ENCODE results near the gene DTWD2. TPM values are rescaled to one million over a fixed set of nuclear protein-coding genes. Genes with fewer than 3 reads are reported as not detected.

DTWD2 gene
- total and polyA plus RNA-seq, 2 experiments from 2014 or later: 2.5 to 14.1 TPM

DNA sequence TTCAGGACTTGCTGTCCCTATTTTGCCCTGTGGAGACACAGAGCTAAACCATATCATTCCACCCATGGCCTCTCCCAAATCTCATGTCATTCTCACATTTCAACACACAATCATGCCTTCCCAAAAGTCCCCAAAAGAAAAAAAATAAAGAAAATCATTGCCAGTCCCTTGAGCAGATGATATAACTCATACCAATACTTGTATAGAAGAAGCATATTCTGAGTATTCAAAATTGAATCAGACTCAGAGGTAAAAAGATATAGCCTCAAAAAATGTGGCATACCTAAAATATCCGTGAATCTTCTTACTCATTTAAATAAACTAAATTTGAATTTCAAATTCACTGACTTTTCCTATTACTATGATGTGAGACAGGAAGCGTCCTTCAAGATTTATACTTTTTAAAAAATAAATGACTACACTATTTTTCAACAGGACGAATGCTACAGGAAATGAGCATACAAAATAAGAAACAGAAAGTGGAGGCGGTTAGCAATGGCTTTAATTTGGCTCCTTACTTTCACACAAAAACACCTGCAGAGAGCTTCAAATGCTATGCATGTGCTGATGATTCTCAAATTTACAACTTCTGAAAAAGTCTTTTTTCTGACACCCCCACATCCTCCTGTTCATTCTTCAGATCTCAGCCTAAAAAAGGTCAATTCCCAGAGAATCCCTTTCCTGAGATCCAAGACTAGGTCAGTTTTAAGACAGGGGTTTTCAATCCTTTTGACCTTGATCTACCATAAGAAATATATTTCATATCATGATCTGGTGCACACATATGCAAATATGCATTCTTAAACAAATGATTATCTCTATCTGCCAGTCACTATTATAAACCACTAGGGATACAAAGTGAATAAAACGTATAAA, 42.9 kb upstream of the DTWD2 start:
- no peak overlapping the region for H3K27ac ChIP-seq
- no peaks in the 10 kb centered on the region for H3K9me3 ChIP-seq (ENCODE audit: low read depth)
- no peak for DNase-seq (ENCODE audit: low spot score)
- TF ChIP-seq EZH2 (IDR thresholded peaks at IDR 0.05; ENCODE audit: borderline replicate concordance) (no peak), EZH2phosphoT487 (IDR thresholded peaks at IDR 0.05; ENCODE audit: low read depth, severe bottlenecking, unreplicated experiment) (no peak)
- TF ChIP-seq, protein P1, sequence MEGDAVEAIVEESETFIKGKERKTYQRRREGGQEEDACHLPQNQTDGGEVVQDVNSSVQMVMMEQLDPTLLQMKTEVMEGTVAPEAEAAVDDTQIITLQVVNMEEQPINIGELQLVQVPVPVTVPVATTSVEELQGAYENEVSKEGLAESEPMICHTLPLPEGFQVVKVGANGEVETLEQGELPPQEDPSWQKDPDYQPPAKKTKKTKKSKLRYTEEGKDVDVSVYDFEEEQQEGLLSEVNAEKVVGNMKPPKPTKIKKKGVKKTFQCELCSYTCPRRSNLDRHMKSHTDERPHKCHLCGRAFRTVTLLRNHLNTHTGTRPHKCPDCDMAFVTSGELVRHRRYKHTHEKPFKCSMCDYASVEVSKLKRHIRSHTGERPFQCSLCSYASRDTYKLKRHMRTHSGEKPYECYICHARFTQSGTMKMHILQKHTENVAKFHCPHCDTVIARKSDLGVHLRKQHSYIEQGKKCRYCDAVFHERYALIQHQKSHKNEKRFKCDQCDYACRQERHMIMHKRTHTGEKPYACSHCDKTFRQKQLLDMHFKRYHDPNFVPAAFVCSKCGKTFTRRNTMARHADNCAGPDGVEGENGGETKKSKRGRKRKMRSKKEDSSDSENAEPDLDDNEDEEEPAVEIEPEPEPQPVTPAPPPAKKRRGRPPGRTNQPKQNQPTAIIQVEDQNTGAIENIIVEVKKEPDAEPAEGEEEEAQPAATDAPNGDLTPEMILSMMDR (IDR thresholded peaks at IDR 0.05; ENCODE audit: poor library complexity): no peak
- H2AFZ ChIP-seq: no peak overlapping the region
- H3K36me3 ChIP-seq (replicated peaks; ENCODE audit: insufficient read depth, low read depth): no peaks in the 10 kb centered on the region
- 83% methylated on average over 5 of the region's 5 CpGs for WGBS (ENCODE audit: low lambda C conversion rate, missing lambda C conversion rate)
- no peaks in the 10 kb centered on the region for H3K9me2 ChIP-seq (replicated peaks; ENCODE audit: insufficient read depth)
- H4K20me1 ChIP-seq (ENCODE audit: insufficient read depth, poor library complexity, severe bottlenecking): no peaks in the 10 kb centered on the region
- no peaks in the 10 kb centered on the region for H3K4me1 ChIP-seq (ENCODE audit: insufficient read depth)
- no peak overlapping the region for H3K4me2 ChIP-seq
- H3K79me2 ChIP-seq: no peaks in the 10 kb centered on the region
- H3K4me3 ChIP-seq: no peak overlapping the region
- H3K27me3 ChIP-seq: no peaks in the 10 kb centered on the region

DNA sequence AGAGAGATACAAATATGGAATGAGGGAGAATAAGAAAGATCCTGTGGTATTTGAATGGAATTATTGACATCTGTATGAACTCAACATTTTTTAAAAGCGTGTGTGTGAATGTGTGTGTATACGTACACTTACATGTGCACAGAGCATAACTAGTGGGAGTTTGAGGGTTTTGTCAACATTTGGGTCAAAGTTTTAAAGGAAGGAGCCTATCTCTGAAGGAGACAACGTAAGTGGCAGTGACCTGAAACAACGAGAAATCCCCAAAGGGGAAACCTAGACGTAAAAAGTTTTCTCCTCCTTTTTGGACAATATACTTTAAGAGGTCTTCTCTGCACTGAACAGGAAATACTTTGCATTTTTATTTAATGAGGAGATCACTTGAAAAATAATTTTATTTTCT, 40.2 kb upstream of the DTWD2 start:
- H3K4me1 ChIP-seq (ENCODE audit: insufficient read depth): no peaks in the 10 kb centered on the region
- H4K20me1 ChIP-seq (ENCODE audit: insufficient read depth, poor library complexity, severe bottlenecking): no peaks in the 10 kb centered on the region
- no peak for TF ChIP-seq EZH2phosphoT487 (IDR thresholded peaks at IDR 0.05; ENCODE audit: low read depth, severe bottlenecking, unreplicated experiment)
- TF ChIP-seq, protein P1 (IDR thresholded peaks at IDR 0.05; ENCODE audit: poor library complexity): no peak
- TF ChIP-seq EZH2 (IDR thresholded peaks at IDR 0.05; ENCODE audit: borderline replicate concordance): no peak
- H3K4me3 ChIP-seq: no peak overlapping the region
- H2AFZ ChIP-seq: no peak overlapping the region
- no peaks in the 10 kb centered on the region for H3K79me2 ChIP-seq
- no peak for DNase-seq (ENCODE audit: low spot score)
- H3K9me2 ChIP-seq (replicated peaks; ENCODE audit: insufficient read depth): no peaks in the 10 kb centered on the region
- H3K27me3 ChIP-seq: no peaks in the 10 kb centered on the region
- WGBS (ENCODE audit: low lambda C conversion rate, missing lambda C conversion rate): 91% methylated on average over 5 of the region's 5 CpGs
- no peaks in the 10 kb centered on the region for H3K9me3 ChIP-seq (ENCODE audit: low read depth)
- H3K4me2 ChIP-seq: no peak overlapping the region
- no peak overlapping the region for H3K27ac ChIP-seq
- H3K36me3 ChIP-seq (replicated peaks; ENCODE audit: insufficient read depth, low read depth): no peaks in the 10 kb centered on the region

DNA sequence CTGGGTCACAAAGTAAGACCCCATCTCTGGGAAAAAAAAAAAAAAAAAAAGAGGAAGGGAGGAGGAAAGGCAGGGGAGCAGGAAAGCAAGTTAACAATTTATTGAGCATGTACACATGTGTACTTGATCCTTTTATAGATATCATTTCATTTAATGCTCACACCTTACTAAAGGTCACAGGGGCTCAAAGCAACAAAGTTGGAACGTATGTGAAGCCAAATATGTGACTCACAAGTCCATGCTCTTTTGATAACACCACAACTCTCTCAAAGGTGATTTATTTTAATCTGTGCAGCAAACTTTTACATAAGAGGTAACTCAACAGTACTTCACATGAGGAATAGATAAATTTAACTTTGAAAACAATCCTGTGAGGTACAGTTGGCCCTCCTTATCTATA, 34.4 kb upstream of the DTWD2 start:
- no peaks in the 10 kb centered on the region for H3K9me2 ChIP-seq (replicated peaks; ENCODE audit: insufficient read depth)
- H3K4me1 ChIP-seq (ENCODE audit: insufficient read depth): no peaks in the 10 kb centered on the region
- H3K79me2 ChIP-seq: no peaks in the 10 kb centered on the region
- no peaks in the 10 kb centered on the region for H4K20me1 ChIP-seq (ENCODE audit: insufficient read depth, poor library complexity, severe bottlenecking)
- DNase-seq (ENCODE audit: low spot score): no peak
- TF ChIP-seq EZH2 (IDR thresholded peaks at IDR 0.05; ENCODE audit: borderline replicate concordance) (no peak), EZH2phosphoT487 (IDR thresholded peaks at IDR 0.05; ENCODE audit: low read depth, severe bottlenecking, unreplicated experiment) (no peak)
- TF ChIP-seq, protein P1 (IDR thresholded peaks at IDR 0.05; ENCODE audit: poor library complexity): no peak
- H2AFZ ChIP-seq: no peak overlapping the region
- H3K27ac ChIP-seq: no peak overlapping the region
- H3K36me3 ChIP-seq (replicated peaks; ENCODE audit: insufficient read depth, low read depth): no peaks in the 10 kb centered on the region
- no peak overlapping the region for H3K4me2 ChIP-seq
- no peak overlapping the region for H3K4me3 ChIP-seq
- H3K9me3 ChIP-seq (ENCODE audit: low read depth): no peaks in the 10 kb centered on the region
- 28% methylated on average over 1 of the region's 1 CpG for WGBS (ENCODE audit: low lambda C conversion rate, missing lambda C conversion rate)
- H3K27me3 ChIP-seq: no peaks in the 10 kb centered on the region

All from hepatocyte (in vitro differentiated cells).